NT2/D1 (cell line): ENCODE results near the gene GRIN1.
"Not testable (repeated sequence)": the region's sequence is repeated elsewhere in the genome, so short reads cannot be mapped to it uniquely, and the experiment has no call there.

Source experiments
- SUZ12 ChIP-seq: IDR thresholded peaks from 2 replicates; pipeline ENCODE4 v1.6.1; 2011; ENCODE audit not compliant: insufficient read length, insufficient read depth; ENCODE audit errors: extremely low read depth
- YY1 ChIP-seq: IDR thresholded peaks from 2 replicates; pipeline ENCODE4 v1.6.1; 2011; ENCODE audit not compliant: insufficient read length, insufficient read depth
- ZNF274 ChIP-seq: IDR thresholded peaks from 2 replicates; pipeline ENCODE4 v1.6.1; 2011; ENCODE audit warnings: mild to moderate bottlenecking, low read depth, low read length

DNA sequence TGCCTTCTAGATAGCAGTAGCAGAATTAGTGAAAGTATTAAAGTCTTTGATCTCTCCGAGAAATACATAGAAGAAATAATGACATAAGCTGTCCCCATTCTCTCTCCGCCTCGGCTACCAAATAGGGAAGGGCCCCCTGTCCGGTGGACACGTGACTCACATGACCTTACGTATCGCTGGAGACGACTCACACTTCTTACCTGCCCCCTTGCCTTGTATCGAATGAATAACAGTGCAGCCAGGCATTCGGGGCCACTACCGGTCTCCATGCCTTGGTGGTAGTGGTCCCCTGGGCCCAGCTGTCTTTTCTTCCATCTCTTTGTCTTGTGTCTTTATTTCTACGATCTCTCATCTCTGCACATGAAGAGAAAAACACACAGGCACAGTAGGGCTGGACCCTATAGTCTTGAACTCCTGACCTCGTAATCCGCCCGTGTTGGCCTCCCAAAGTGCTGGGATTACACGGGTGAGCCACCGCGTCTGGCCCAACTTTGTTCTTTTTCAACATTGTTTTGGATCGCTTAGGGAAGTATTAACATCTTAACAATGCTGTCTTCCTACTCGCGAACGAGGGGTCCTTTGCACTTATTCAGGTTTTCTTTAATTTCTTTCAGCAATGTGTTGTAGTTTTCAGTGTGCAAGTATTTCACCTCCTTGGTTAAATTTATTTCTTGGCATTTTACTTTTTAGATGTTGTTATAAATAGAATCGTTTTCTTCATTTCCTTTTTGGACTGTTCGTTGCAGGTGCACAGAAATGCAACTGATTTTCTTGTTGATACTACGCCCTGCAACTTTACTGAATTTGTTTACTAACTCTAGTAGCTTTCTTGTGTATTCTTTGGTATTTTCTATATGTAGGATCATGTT, 16.8 kb upstream of the GRIN1 start:
- TF ChIP-seq YY1, SUZ12, ZNF274: not testable (repeated sequence)
